Cardiac muscle cell (in vitro differentiated cells and primary cell): ENCODE measurements around the gene KCNMB4. TPM values are rescaled to one million over a fixed set of nuclear protein-coding genes. Genes with fewer than 3 reads are reported as not detected.

ENCODE experiments used
- DNase-seq, 2 donors: peaks; one replicate each; pipeline versions ENCODE4 v3.0.0 to v3.0.0-alpha.2; 2010 to 2017; ENCODE audit warnings: low read depth in 1 of 2, low spot score in 1 of 2
- H3K27ac ChIP-seq: fragments of 200-600 bp; sonication (generic); 2 replicates; pipeline ENCODE4 v1.5.1; 2016
- H3K27me3 ChIP-seq: fragments of 200-600 bp; sonication (generic); 2 replicates; pipeline ENCODE4 v1.6.0; 2016; ENCODE audit warnings: control low read depth
- H3K36me3 ChIP-seq: fragments of 200-600 bp; sonication (generic); 2 replicates; pipeline ENCODE4 v1.5.1; 2016; ENCODE audit warnings: control low read depth
- H3K4me1 ChIP-seq: fragments of 200-600 bp; sonication (generic); 2 replicates; pipeline ENCODE4 v1.8.1; 2017; ENCODE audit warnings: low read depth, mild to moderate bottlenecking, mixed run types
- H3K4me3 ChIP-seq: fragments of 200-600 bp; sonication (generic); 2 replicates; pipeline ENCODE4 v1.5.1; 2016; ENCODE audit warnings: mild to moderate bottlenecking
- H3K9me3 ChIP-seq: fragments of 200-600 bp; sonication (generic); 2 replicates; pipeline ENCODE4 v1.5.1; 2017; ENCODE audit warnings: low read depth, mild to moderate bottlenecking, control low read depth
- polyA plus RNA-seq: library from polyadenylated mRNA; unstranded; fragments of >200 nt; fragmentation: Nextera tagmentation; extraction: Ambion mirVana; gene quantifications from 2 replicates; pipeline ENCODE4 v1.2.1, GENCODE V29; 2016
- total RNA-seq: library from RNA; depleted of rRNA; stranded (reverse); fragments of >200 nt; gene quantifications from 2 replicates; pipeline ENCODE4 v1.2.3, GENCODE V29; 2016
- TF ChIP-seq, protein P1 (sequence below): IDR thresholded peaks from 2 replicates; pipeline ENCODE4 v1.5.1; 2012; ENCODE audit warnings: low read depth, mild to moderate bottlenecking, low read length

Gene KCNMB4
- total and polyA plus RNA-seq, 2 experiments from 2014 or later = 22.4 to 22.8 TPM

DNA sequence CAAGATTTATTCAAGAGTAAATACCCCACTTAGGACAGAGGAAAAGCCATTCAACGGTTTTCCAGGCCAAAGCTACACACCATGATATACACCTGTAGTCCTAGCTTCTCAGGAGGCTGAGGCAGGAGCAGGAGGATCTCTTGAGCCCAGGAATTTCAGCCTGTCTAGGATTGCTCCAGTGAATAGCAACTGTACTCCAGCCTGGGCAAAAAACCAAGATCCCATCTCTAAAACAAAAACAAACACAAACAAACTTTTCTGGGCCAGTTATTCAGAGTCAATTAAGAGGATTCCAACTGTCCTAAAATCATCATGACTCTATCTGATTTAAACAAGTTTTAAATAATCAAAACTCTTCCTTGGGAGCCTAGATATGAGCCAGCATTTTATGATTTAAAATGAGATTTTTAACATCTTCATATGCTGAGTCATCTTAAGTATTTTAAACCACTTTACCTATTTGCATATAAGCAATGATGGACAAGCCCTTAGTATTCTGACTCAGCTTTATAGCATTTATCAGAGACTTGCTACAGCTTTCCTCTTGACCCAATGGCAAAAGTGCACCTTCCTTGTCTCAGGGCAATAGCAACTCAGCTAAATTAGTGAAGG, 77.1 kb downstream of the KCNMB4 start:
- Histone ChIP-seq H3K36me3 (no peaks in the 10 kb centered on the region), H3K9me3 (no peaks in the 10 kb centered on the region), H3K4me1 (peaks cover 6% of the 10 kb centered on the region), H3K27ac (no peak overlapping the region), H3K4me3 (no peak overlapping the region), H3K27me3 (no peaks in the 10 kb centered on the region)
- peak in 1 of 2 donors; percentile 23 for DNase-seq
- TF ChIP-seq, protein P1, sequence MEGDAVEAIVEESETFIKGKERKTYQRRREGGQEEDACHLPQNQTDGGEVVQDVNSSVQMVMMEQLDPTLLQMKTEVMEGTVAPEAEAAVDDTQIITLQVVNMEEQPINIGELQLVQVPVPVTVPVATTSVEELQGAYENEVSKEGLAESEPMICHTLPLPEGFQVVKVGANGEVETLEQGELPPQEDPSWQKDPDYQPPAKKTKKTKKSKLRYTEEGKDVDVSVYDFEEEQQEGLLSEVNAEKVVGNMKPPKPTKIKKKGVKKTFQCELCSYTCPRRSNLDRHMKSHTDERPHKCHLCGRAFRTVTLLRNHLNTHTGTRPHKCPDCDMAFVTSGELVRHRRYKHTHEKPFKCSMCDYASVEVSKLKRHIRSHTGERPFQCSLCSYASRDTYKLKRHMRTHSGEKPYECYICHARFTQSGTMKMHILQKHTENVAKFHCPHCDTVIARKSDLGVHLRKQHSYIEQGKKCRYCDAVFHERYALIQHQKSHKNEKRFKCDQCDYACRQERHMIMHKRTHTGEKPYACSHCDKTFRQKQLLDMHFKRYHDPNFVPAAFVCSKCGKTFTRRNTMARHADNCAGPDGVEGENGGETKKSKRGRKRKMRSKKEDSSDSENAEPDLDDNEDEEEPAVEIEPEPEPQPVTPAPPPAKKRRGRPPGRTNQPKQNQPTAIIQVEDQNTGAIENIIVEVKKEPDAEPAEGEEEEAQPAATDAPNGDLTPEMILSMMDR = no peak

DNA sequence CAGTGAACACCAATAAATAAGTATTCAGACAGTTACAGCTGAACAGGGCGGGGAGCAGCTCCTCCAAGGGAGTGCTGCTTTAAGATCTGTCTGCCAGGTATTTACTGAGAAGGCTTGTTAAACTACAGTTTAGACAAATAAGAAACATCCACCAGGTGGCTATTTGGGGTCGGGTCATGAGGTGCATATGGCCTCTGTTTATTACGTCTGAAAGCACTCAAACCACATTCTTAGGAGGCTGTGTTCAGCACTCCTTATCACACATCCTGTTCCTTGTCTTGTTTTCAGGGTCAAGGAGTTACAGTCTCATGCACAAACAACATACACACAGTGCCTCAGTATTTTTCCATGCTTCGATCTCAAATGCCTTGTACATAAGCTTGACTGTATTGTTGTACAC, 78.8 kb downstream of the KCNMB4 start:
- Histone ChIP-seq H3K27ac (no peak overlapping the region), H3K4me1 (peaks cover 6% of the 10 kb centered on the region), H3K27me3 (no peaks in the 10 kb centered on the region), H3K4me3 (no peak overlapping the region), H3K36me3 (no peaks in the 10 kb centered on the region), H3K9me3 (no peaks in the 10 kb centered on the region)
- DNase-seq = peak in 1 of 2 donors; percentile 49
- TF ChIP-seq, protein P1 = no peak

DNA sequence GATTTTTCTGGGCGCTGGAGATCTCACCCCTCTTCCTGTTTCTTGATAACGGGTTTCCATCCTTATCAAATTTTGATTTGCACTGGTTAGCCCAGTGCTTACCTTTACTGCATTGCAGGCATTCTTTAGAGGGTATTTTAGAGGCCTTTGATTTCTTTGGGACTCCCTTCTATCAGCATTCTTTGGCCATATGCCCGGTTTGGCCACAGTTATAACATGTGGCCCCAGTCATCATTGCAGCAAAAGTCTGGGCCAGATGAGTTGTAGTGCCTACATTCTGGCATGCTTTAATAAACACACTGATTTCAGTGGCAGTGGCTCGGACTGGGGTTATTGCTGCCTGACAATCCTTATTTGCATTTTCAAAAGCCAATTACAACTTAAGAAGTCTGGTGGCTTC, 82.3 kb downstream of the KCNMB4 start:
- Histone ChIP-seq H3K36me3 (no peaks in the 10 kb centered on the region), H3K4me1 (peaks cover 6% of the 10 kb centered on the region), H3K27ac (no peak overlapping the region), H3K9me3 (no peaks in the 10 kb centered on the region), H3K27me3 (no peaks in the 10 kb centered on the region), H3K4me3 (no peak overlapping the region)
- TF ChIP-seq, protein P1 = no peak
- DNase-seq = peak in 1 of 2 donors; percentile 57

DNA sequence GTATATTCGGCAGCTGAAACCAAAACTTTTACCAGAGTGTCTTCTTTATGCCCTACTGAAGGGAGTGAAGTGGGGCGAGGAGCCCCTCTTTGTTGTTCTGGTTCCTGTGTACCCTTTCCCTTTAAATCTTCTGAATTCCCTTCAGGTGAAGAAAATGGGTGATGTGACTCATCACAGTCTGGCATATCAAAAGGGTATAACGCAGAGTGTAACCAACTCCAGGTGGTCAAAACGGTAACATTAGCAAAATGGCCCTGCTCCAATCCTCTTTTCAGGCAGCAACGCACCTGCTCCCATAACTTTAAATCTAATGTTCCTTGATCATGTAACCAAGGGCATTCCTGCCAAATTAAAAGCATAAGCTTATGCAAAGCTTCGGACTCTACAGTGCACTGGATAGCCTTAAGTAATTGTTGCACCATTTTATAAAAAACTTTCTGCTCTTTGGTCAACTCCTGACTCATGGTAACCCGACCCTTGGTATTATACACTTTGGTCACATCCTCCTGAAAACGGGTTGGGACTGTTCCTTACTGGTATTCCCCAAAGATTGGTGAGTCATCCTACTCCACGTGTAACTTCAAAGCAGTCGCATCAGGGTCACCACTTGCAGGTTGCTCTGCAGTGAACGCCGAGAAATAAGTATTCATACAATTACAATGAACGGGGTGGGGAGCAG, 83.1 kb downstream of the KCNMB4 start:
- TF ChIP-seq, protein P1 = no peak
- Histone ChIP-seq H3K27me3 (no peaks in the 10 kb centered on the region), H3K4me3 (no peak overlapping the region), H3K9me3 (no peaks in the 10 kb centered on the region), H3K27ac (no peak overlapping the region), H3K4me1 (peaks cover 6% of the 10 kb centered on the region), H3K36me3 (no peaks in the 10 kb centered on the region)
- DNase-seq = no peak

DNA sequence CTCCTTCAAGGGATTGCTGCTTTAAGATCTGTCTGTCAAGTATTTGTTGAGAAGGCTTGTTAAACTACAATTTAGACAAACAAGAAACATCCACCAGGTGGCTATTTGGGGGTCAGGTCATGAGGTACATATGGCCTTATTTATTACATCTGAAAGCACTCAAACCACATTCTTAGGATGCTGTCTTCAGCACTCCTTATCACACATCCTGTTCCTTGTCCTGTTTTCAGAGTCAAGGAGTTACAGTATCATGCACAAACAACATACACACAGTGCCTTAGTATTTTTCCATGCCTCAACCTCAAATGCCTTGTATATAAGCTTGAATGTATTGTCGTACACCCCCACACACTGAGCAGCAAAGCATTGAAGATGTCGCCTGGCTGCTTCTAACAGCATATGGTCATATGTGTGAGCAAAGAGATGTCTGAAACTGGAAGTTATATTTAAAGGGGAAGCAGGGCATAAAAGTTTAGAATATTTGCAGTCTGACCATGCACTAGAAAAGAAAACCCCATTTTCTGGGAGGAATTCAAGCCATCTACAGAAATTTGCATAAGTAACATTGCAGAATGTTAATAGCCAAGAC, 83.8 kb downstream of the KCNMB4 start:
- DNase-seq = no peak
- Histone ChIP-seq H3K36me3 (no peaks in the 10 kb centered on the region), H3K4me3 (no peak overlapping the region), H3K27me3 (no peaks in the 10 kb centered on the region), H3K4me1 (peaks cover 2% of the 10 kb centered on the region), H3K9me3 (no peaks in the 10 kb centered on the region), H3K27ac (no peak overlapping the region)
- TF ChIP-seq, protein P1 = no peak
